VCaP (cell line): ENCODE measurements around the gene NACC2.
"Not testable (repeated sequence)": the region's sequence is repeated elsewhere in the genome, so short reads cannot be mapped to it uniquely, and the experiment has no call there.

Source experiments
- H3K27ac ChIP-seq: fragments of 450-650 bp; 2 replicates; pipeline ENCODE4 v1.5.1; 2017
- TF ChIP-seq, protein P1 (sequence below): fragments of 450-650 bp; conservative IDR thresholded peaks from 2 replicates; pipeline ENCODE4 v1.5.1; 2017; ENCODE audit warnings: mild to moderate bottlenecking, moderate library complexity

Gene NACC2

DNA sequence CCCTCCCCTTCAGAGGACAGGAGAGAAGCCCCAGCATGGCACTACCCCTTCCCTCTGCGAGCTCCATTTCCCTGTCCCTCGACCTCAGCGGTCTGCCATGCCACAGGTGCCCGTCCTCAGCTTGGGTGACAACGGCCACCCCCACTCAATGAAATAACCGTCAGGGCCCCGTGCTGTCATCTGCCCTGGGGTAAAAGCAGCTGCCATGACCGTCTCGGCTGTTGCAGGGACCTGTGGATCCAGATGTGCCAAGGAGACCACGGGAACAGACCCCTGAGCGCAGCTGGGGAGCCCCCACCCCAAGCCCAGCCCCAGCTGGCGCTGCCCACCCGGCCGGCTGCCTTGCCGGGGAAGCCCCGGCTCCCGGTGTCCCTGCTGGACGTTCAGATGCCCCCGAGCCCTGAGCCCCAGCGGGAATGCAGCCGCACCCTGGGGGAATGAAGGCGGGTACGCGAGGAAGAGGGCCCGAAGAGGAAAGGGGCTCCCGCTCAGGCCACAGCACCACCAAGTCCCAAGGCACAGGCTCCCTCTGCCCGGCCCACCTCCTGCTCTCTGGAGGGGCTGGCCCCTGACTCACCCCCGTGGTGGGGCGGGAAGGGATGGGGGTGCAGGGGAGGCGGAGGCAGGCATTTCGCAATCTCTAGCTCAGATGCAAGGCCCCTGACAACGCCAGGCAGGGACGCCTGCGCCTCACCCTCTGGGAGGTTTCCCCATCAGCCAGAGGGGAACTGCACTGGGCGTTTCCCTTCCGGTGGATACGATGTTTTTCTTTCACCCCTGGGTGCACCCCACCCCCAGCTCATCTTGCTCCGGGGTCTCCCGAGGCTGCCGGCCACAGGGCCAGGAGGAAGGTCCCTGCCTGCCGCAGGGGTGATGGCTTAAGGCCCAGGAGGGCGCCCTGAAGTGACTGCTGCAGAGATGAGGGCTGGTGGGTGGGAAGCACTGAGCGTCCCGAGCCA lies 49.2 kb downstream of the NACC2 start:
- H3K27ac ChIP-seq, result no peak overlapping the region
- TF ChIP-seq, protein P1, sequence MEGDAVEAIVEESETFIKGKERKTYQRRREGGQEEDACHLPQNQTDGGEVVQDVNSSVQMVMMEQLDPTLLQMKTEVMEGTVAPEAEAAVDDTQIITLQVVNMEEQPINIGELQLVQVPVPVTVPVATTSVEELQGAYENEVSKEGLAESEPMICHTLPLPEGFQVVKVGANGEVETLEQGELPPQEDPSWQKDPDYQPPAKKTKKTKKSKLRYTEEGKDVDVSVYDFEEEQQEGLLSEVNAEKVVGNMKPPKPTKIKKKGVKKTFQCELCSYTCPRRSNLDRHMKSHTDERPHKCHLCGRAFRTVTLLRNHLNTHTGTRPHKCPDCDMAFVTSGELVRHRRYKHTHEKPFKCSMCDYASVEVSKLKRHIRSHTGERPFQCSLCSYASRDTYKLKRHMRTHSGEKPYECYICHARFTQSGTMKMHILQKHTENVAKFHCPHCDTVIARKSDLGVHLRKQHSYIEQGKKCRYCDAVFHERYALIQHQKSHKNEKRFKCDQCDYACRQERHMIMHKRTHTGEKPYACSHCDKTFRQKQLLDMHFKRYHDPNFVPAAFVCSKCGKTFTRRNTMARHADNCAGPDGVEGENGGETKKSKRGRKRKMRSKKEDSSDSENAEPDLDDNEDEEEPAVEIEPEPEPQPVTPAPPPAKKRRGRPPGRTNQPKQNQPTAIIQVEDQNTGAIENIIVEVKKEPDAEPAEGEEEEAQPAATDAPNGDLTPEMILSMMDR, result no peak

DNA sequence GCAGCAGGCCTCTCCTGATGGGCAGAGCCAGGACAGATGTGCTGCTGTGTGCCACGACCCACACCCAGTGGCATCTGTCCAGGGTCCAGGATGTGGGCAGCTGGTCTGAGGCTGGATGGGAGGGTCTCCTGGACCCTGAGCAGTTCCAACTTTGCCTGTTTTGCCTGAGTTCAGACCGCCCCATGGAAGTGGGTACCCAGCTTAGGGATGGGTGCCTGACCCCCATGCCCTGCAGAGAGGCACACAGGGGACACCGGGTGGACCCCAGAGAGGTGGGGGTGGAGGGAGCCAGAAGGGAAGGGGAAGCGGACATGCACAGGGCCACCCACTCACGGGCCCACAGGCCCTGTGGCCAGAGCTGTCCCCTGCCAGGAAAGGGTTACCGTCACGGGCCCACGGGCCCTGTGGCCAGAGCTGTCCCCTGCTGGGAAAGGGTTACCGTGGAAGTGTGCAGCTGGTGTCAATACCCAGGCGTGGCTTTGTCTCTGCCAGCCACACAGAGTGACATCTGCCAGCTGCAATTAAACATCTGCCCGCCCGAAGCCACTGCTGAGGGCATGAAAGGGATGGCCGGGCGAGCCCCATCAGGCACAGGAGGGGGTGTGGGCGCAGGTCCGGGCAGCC lies 50.0 kb downstream of the NACC2 start:
- H3K27ac ChIP-seq, result no peak overlapping the region
- TF ChIP-seq, protein P1, result no peak

DNA sequence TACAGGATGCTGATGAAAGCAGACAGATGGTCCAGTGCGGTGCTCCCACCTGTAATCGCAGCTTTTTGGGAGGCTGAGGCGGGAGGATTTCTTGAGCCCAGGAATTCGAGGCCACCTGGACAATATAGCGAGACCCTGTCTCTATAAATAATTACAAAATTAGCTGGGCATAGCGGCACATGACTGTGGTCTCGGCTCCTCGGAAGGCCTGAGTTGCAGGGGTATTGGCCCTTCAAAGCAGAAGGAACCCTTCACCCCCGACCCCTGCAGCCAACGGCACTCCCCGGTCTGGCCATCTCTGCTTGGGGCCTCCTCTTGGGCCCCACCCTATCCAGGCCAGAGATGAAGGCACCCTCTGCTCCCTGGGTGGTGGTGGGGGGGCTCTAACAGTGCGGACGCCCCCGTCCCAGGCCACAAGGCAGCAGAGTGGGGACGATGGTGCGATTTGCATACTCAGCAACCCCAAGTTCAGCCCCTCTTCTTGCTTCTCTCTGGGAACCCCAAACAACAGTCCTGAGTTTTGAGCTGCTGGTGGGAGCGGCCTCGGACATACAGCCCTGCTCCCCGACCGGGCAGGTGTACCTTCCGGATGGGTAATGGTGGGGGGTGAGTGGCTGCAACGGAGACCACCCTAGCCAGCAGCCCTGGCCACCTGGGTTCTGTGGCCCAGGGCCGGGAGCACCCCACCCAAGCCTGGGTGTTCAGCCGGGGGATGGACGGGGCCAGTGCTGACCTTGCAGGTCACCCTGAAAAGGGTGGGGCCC lies 50.7 kb downstream of the NACC2 start:
- TF ChIP-seq, protein P1, result no peak

DNA sequence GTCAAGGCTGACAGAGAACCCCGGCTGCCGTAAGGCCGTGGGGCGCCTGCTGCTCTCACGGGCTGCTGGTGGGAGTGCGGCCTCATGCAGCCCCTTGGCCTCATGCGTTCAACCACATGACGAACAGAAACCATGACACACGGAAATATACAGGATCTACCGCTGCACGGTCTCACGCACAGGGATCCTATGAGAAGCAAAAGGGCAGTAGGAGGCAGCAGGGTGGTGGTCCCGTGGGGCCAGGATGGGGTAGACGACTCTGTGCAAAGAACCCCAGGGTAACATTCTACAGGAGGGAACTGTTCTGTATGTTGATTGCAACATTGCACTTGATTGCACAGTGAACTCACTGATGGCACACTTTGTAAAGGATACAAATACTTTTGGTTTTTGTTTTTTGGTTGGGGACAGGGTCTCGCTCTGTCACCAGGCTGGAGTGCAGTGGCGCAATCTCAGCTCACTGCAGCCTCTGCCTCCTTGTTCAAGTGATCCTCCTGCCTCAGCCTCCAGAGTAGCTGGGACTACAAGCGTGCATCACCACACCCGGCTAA lies 51.6 kb downstream of the NACC2 start:
- TF ChIP-seq, protein P1, result no peak
- no peak overlapping the region for H3K27ac ChIP-seq

More for the DNA sequence above, 50.7 kb downstream of the NACC2 start:
- no peak overlapping the region for H3K27ac ChIP-seq

DNA sequence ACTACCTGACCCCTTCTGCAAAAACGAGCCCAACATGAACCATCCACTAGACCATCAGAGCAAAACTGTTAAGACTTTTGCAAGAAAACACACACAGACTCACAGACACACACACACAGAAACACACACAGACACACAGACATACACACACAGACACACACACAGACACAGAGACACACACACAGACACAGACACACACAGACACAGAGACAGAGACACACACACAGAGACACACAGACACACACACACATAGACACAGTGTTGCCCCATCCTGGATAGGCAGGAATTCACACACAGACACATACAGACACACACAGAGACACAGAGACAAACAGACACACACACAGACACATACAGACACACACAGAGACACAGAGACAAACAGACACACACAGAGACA lies 52.5 kb downstream of the NACC2 start:
- TF ChIP-seq, protein P1, result no peak
- no peak overlapping the region for H3K27ac ChIP-seq

DNA sequence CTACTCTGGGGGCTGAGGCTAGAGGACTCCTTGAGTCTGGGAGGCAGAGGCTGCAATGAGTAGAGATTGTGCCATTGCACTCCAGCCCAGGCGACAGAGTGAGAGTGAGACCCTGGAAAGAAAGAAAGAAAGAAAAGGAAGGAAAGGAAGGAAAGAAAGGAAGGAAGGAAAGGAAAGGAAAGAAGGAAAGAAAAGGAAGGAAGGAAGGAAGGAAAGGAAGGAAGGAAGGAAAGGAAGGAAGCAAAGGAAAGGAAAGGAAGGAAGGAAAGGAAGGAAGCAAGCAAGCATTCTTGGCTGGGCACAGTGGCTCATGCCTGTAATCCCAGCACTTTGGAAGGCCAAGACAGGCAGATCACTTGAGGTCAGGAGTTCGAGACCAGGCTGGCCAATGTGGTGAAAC lies 54.2 kb downstream of the NACC2 start:
- not testable (repeated sequence) for H3K27ac ChIP-seq

DNA sequence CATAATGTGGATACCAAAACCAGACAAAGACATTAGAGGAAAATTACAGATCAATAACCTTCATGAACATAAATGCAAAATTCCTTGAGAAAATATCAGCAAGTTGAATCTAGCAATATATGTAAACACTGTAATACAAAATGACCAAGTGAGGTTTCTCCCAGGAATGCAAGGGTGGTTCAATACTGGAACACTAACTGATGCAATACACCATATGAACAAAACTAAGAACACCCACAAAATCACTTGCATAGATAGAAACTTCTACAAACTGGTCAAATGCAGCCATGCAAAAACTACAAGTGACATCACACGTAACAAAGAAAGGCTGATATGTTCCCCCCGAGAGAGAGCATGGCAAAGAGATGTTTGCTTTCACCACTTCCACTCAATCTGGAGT lies 55.6 kb downstream of the NACC2 start:
- no peak overlapping the region for H3K27ac ChIP-seq
- TF ChIP-seq, protein P1, result no peak
